ENCODE measurements around the gene GRM1.

Gene GRM1

GRCh38 chr6:146315381-146316174 lies 286.7 kb downstream of the GRM1 start:
- TF ChIP-seq CTCF (IDR thresholded peaks at IDR 0.05; ENCODE audit: low read length) (no peak), EZH2 (IDR thresholded peaks at IDR 0.05; ENCODE audit: borderline replicate concordance, low read length) (no peak)
- H3K79me2 ChIP-seq (ENCODE audit: insufficient read depth, low read length) = no peaks in the 10 kb centered on the region
- H3K9ac ChIP-seq (ENCODE audit: low read length) = no peak overlapping the region
- no peaks in the 10 kb centered on the region for H3K36me3 ChIP-seq (ENCODE audit: insufficient read depth, low read length)
- H4K20me1 ChIP-seq (ENCODE audit: insufficient read depth, low read length) = no peaks in the 10 kb centered on the region
- H3K9me2 ChIP-seq (ENCODE audit: low read depth, low read length) = no peaks in the 10 kb centered on the region
- no peaks in the 10 kb centered on the region for H3K9me3 ChIP-seq (ENCODE audit: low read length)
- no peak overlapping the region for H3K4me3 ChIP-seq (ENCODE audit: low read depth, low read length, poor library complexity, severe bottlenecking)
- H3K27ac ChIP-seq (ENCODE audit: low read depth, low read length, poor library complexity, severe bottlenecking) = no peak overlapping the region
- H3K27me3 ChIP-seq (ENCODE audit: insufficient read depth, low read length) = no peaks in the 10 kb centered on the region
- H2AFZ ChIP-seq (ENCODE audit: low read length) = no peak overlapping the region
- no peak overlapping the region for H3K4me2 ChIP-seq (ENCODE audit: low read length)
- no peaks in the 10 kb centered on the region for H3F3A ChIP-seq (ENCODE audit: insufficient read depth, low read length)
- no peaks in the 10 kb centered on the region for H3K4me1 ChIP-seq (ENCODE audit: insufficient read depth, low read length, severe bottlenecking)

- Histone ChIP-seq H2AFZ (ENCODE audit: low read length) (no peak overlapping the region), H3K9me2 (ENCODE audit: low read depth, low read length) (no peaks in the 10 kb centered on the region), H3K4me3 (ENCODE audit: low read depth, low read length, poor library complexity, severe bottlenecking) (no peak overlapping the region), H3K36me3 (ENCODE audit: insufficient read depth, low read length) (no peaks in the 10 kb centered on the region), H4K20me1 (ENCODE audit: insufficient read depth, low read length) (no peaks in the 10 kb centered on the region), H3K4me2 (ENCODE audit: low read length) (no peak overlapping the region), H3K9ac (ENCODE audit: low read length) (no peak overlapping the region), H3K79me2 (ENCODE audit: insufficient read depth, low read length) (no peaks in the 10 kb centered on the region), H3F3A (ENCODE audit: insufficient read depth, low read length) (no peaks in the 10 kb centered on the region), H3K27ac (ENCODE audit: low read depth, low read length, poor library complexity, severe bottlenecking) (no peak overlapping the region), H3K9me3 (ENCODE audit: low read length) (no peaks in the 10 kb centered on the region), H3K4me1 (ENCODE audit: insufficient read depth, low read length, severe bottlenecking) (no peaks in the 10 kb centered on the region), H3K27me3 (ENCODE audit: insufficient read depth, low read length) (no peaks in the 10 kb centered on the region)
- TF ChIP-seq CTCF (IDR thresholded peaks at IDR 0.05; ENCODE audit: low read length) (no peak), EZH2 (IDR thresholded peaks at IDR 0.05; ENCODE audit: borderline replicate concordance, low read length) (no peak)
These were observed 287.3 kb downstream of the GRM1 start for GRCh38 chr6:146316175-146316495.

- no peaks in the 10 kb centered on the region for H4K20me1 ChIP-seq (ENCODE audit: insufficient read depth, low read length)
- H3K79me2 ChIP-seq (ENCODE audit: insufficient read depth, low read length) = no peaks in the 10 kb centered on the region
These were observed 302.2 kb downstream of the GRM1 start for GRCh38 chr6:146331013-146331412.

More at GRCh38 chr6:146331013-146331412, 302.2 kb downstream of the GRM1 start:
- Histone ChIP-seq H3F3A (ENCODE audit: insufficient read depth, low read length) (no peaks in the 10 kb centered on the region), H3K9me2 (ENCODE audit: low read depth, low read length) (no peaks in the 10 kb centered on the region), H3K27me3 (ENCODE audit: insufficient read depth, low read length) (no peaks in the 10 kb centered on the region), H3K4me2 (ENCODE audit: low read length) (no peak overlapping the region), H3K27ac (ENCODE audit: low read depth, low read length, poor library complexity, severe bottlenecking) (no peak overlapping the region), H3K9ac (ENCODE audit: low read length) (no peak overlapping the region), H3K36me3 (ENCODE audit: insufficient read depth, low read length) (no peaks in the 10 kb centered on the region), H2AFZ (ENCODE audit: low read length) (no peak overlapping the region), H3K9me3 (ENCODE audit: low read length) (no peaks in the 10 kb centered on the region), H3K4me3 (ENCODE audit: low read depth, low read length, poor library complexity, severe bottlenecking) (no peak overlapping the region), H3K4me1 (ENCODE audit: insufficient read depth, low read length, severe bottlenecking) (no peaks in the 10 kb centered on the region)
- TF ChIP-seq EZH2 (IDR thresholded peaks at IDR 0.05; ENCODE audit: borderline replicate concordance, low read length) = no peak
- no peak for TF ChIP-seq CTCF (IDR thresholded peaks at IDR 0.05; ENCODE audit: low read length)
